HS-27A (cell line): ENCODE data around the gene FPGT.
"Not testable (repeated sequence)": the region's sequence is repeated elsewhere in the genome, so short reads cannot be mapped to it uniquely, and the experiment has no call there.

ENCODE experiments used
- DNase-seq: peaks from one replicate; pipeline ENCODE4 v3.0.0-alpha.2; 2012; ENCODE audit warnings: low read depth, missing footprints

Gene FPGT

GRCh38 chr1:74197657-74198552, at the start of gene FPGT, which contains the start of gene LRRIQ3:
FPGT (plus strand) TSS chr1:74198242; CDS start chr1:74198279, 37 bp downstream.
LRRIQ3 (minus strand) TSS chr1:74198176; CDS start chr1:74183684, 14,492 bp downstream.
- DNase-seq = peak; percentile 86

DNA sequence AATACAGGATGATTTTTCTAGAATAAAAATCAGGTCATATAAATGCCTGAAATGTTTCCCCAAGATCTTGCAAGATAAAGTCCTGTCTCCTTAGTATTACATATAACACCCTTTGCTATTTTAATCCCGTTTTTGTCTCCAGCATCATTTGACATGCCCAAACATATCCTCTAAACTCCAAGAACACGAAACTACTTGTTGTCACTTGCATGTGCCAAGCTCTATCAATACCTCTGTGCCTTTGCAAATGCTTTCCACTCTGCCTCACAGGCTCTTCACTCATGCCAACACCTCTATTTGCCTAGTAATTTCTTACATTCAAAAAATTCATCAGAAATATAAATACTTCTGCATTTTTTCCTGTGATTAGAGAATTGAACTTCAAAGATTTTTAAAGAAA, 38.0 kb upstream of the FPGT start:
- no peak for DNase-seq

GRCh38 chr1:74161497-74161896, 36.5 kb upstream of the FPGT start:
- DNase-seq = no peak

DNA sequence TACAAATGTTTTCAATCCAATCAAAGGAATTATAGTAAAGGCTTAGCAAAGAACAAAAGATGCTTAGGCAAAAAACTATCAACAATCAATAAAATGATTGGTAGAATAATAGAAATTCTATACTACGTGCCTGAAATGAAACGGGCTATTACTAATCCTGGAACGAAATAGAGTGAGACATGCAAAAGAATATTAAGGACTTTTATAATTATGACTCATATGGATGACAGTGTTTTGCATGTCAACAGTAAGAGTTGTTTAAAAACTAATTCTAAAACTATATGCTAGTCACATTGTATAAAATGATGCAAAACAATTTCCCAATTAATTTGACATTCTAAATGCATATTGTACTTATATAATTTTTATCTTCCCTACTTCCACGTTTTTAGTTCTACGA, 35.7 kb upstream of the FPGT start:
- DNase-seq = no peak

GRCh38 chr1:74174423-74174822, 23.6 kb upstream of the FPGT start:
- DNase-seq = not testable (repeated sequence)

GRCh38 chr1:74180490-74180889, 17.6 kb upstream of the FPGT start:
- no peak for DNase-seq

GRCh38 chr1:74193908-74194307, 4.1 kb upstream of the FPGT start:
- DNase-seq = peak; percentile 24

DNA sequence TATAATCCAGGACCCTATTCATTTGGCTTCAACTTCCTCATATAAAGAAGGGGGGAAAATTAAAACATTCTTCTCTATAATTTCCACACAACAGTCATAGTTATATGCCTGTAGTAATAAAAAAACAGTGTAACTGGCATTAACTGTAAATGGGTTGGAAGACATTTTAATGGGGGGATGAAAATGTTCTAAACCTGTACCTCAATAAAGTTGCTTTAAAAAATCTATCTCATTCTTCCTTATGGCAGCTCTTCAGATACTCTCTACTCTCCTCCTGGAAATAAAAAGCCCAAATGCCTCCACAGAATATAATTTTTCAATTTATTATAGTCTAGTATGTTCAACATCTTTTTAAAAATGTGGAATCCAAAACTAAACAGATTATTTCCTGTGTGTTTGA, 2.7 kb upstream of the FPGT start:
- DNase-seq = no peak

- DNase-seq = no peak
Observed at GRCh38 chr1:74197255-74197654, 787 bp upstream of the FPGT start.

DNA sequence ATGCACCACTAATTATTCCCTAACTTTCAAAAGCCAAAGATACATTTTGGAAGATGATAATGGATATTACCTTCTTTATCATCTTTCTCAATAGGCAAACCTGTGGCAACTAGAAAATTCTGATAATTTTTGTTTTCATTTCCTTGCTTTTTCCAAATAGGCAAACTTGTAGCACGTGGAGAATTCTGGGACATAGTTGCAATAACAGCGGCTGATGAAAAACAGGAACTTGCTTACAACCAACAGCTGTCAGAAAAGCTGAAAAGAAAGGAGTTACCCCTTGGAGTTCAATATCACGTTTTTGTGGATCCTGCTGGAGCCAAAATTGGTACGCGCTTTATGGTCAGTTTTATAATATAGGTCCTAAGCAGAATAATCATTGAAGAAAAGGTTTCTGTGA, 1.5 kb downstream of the FPGT start:
- no peak for DNase-seq

GRCh38 chr1:74205266-74205665, 7.2 kb downstream of the FPGT start:
- DNase-seq = no peak

GRCh38 chr1:74215229-74215628, 17.2 kb downstream of the FPGT start:
- DNase-seq = no peak

GRCh38 chr1:74222701-74223100, 24.7 kb downstream of the FPGT start:
- DNase-seq = no peak

DNA sequence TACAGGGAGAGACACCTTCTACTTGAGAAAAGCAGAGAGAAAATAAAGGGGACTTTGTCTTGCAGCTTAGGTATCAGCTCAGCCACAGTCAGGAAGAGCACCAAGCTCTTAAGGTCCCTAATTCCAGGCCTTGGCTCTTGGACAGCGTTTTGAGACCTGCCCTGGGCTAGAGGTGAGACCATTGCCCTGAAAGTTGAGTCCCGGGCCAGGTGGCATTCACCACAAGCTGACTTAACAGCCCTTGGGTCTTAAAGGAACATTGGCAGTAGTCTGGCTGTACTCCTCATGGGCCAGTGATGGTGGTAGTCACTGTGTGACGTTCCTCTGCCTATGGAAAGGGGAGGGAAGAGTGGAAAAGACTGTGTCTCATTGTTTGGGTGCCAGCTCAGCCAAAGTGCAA, 25.4 kb downstream of the FPGT start:
- no peak for DNase-seq

GRCh38 chr1:74235153-74235552, 37.1 kb downstream of the FPGT start, which contains the start of gene TNNI3K:
TNNI3K (plus strand) TSS chr1:74235387; CDS start chr1:74235452, 65 bp downstream.
- no peak for DNase-seq

- DNase-seq = no peak
Observed at GRCh38 chr1:74236440-74236839, 38.4 kb downstream of the FPGT start.

DNA sequence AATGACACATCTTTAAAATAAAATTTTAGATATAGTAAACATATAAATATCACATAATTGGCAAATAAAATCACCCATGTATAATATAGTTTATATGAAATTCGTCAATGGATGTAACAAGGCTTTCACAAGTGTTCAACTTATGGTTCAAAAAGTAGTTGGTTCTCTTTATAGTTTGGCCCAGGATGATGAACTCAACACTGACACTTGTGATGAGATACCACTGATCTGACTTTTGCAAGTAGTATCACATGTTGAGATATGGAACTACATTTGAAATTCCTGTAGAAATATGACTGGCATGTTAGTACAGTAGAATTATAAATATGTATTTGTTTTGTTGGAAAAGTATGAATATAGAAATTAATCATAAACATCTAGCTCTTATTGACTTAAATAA, 39.0 kb downstream of the FPGT start:
- DNase-seq = no peak

GRCh38 chr1:74237787-74238186, 39.7 kb downstream of the FPGT start:
- no peak for DNase-seq

DNA sequence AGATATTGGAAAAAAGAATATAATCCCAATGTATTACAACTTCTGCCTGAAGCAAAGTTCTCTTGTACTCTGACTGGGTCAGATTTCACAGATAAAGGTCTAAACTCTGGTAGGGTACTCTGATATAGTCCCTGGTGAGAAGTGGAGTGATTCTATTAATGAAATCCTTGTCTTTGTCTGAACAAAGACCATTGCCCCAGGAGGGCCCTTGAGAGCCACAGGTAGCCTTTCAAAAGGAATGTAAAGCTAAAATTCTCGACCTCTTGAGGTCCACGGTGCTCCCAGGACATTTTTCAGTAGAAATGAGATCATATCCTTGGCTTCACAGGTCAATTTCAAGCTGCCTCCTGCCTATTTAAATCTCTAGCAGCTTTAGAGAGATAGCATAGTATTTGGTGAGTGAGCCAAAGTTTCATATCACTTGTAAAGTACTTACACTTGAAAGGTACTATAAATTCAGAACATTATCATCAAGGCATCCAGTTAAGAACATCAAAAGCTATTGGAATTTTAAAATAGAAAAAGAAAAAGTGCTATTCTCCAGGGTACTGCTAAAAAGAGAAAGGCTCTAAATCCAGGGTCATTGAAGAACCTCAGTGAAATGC, 47.2 kb downstream of the FPGT start:
- DNase-seq = no peak

GRCh38 chr1:74246315-74246714, 48.3 kb downstream of the FPGT start:
- DNase-seq = no peak

DNA sequence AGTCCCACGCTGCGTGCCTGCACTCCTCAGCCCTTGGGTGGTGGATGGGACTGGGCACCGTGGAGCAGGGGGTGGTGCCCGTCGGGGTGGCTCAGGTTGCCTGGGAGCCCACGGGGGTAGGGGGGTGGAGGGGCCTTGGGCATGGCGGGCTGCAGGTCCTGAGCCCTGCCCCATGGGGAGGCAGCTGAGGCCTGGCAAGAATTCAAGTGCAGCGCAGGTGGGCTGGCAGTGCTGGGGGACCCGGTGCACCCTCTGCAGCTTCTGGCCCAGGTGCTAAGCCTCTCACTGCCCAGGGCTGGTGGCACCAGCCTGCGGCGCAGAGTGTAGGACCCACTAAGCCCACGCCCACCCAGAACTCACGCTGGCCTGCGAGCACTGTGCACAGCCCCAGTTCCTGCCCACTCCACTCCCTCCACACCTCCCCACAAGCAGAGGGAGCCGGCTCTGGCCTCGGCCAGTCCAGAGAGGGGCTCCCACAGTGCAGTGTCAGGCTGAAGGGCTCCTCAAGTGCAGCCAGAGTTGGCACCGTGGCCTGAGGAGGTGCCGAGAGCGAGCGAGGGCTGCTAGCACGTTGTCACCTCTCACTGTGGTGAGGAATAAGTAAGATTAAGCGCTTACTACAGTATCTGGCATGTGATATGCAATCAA, 50.0 kb downstream of the FPGT start:
- DNase-seq = no peak

DNA sequence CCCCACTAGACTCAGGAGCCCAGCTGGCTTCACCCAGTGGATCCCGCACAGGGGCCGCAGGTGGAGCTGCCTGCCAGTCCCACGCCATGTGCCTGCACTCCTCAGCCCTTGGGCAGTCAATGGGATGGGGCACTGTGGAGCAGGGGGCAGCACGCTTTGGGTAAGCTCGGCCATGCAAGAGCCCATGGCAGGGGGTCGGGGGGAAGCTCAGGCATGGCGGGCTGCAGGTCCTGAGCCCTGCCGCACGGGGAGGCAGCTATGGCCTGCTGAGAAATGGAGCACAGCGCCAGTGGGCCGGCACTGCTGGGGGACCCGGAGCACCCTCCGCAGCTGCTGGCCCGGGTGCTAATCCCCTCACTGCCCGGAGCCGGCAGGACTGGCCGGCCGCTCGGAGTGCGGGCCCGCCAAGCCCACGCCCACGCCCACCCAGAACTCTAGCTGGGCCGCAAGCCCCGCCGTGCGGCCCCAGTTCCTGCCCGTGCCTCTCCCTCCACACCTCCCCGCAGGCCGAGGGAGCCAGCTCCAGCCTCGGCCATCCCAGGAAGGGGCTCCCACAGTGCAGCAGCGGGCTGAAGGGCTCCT, 55.3 kb downstream of the FPGT start:
- not testable (repeated sequence) for DNase-seq
